Hepatocyte (in vitro differentiated cells): ENCODE results near the gene MAGI2.

Source experiments
- CTCF ChIP-seq: fragments of 200-600 bp; sonication (generic); IDR thresholded peaks from 2 replicates; pipeline ENCODE4 v1.5.1; 2016; ENCODE audit warnings: antibody characterized with exemption, mild to moderate bottlenecking; ENCODE audit not compliant: poor library complexity
- EZH2 ChIP-seq: fragments of 200-600 bp; sonication (generic); IDR thresholded peaks from 2 replicates; pipeline ENCODE4 v1.6.1; 2016; ENCODE audit warnings: antibody characterized with exemption, mild to moderate bottlenecking, borderline replicate concordance
- EZH2phosphoT487 ChIP-seq: fragments of 200-600 bp; sonication (generic); IDR thresholded peaks from one replicate; pipeline ENCODE4 v1.6.1; 2018; ENCODE audit warnings: antibody characterized with exemption, mild to moderate bottlenecking, low read depth, moderate library complexity; ENCODE audit not compliant: unreplicated experiment, severe bottlenecking

DNA sequence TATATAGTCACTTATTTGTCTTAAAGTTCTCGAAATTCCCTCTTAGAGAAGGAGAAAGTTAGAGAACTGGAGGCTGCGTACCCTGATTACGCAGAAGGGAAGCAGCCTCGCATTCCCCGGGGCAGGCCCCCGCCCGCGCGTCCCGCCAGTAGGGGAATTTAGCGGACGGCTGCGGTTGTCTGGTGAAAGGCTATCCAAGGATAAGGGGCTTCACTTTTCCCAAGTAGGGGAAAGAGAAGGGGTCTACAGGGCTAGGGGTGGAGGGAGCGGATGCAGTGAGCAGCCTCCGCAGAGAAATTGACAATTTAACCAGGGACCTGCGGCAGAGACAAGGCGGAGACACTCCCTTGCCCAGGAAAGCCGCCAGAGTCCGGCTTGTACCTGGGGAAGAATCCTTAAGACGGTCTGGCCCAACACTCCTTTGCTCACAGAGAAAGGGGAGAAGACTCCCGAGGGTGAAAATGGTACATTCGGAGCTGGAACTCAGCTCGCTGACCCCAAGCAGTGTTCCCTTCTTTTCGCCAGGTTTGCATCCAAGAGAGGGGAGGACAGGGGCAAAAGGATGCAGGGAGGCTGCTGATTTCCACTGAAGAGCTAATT lies 994 bp upstream of the MAGI2 start:
- TF ChIP-seq CTCF (no peak), EZH2phosphoT487 (no peak), EZH2 (no peak)
